HG03575 (cell line): Measurements from ENCODE around the gene RAB27B.
"Not testable (repeated sequence)": the region's sequence is repeated elsewhere in the genome, so short reads cannot be mapped to it uniquely, and the experiment has no call there.

Source experiments
- ATAC-seq: cut with Tn5 transposase; IDR thresholded peaks from one replicate; pipeline ENCODE4 v1.9.1; 2021; ENCODE audit not compliant: unreplicated experiment, insufficient number of reproducible peaks, low FRiP score; ENCODE audit errors: extremely low read depth

RAB27B gene

GRCh38 chr18:54828281-54828881 lies at the start of gene RAB27B:
RAB27B (plus strand) TSS chr18:54828477; CDS start chr18:54877586, 49,109 bp downstream.
- ATAC-seq, result no peak

GRCh38 chr18:54780285-54780861 lies 47.9 kb upstream of the RAB27B start:
- ATAC-seq, result no peak

GRCh38 chr18:54780970-54781369 lies 47.3 kb upstream of the RAB27B start:
- ATAC-seq, result no peak

- ATAC-seq, result no peak
Observed at GRCh38 chr18:54783139-54783538, 45.1 kb upstream of the RAB27B start.

GRCh38 chr18:54786206-54786605 lies 42.1 kb upstream of the RAB27B start:
- no peak for ATAC-seq

- no peak for ATAC-seq
Observed at GRCh38 chr18:54787121-54787520, 41.2 kb upstream of the RAB27B start.

- ATAC-seq, result no peak
Observed at GRCh38 chr18:54787616-54788015, 40.7 kb upstream of the RAB27B start.

GRCh38 chr18:54790109-54790508 lies 38.2 kb upstream of the RAB27B start:
- no peak for ATAC-seq

- no peak for ATAC-seq
Observed at GRCh38 chr18:54791657-54792056, 36.6 kb upstream of the RAB27B start.

GRCh38 chr18:54792079-54792478 lies 36.2 kb upstream of the RAB27B start:
- no peak for ATAC-seq

GRCh38 chr18:54794823-54795222 lies 33.5 kb upstream of the RAB27B start:
- no peak for ATAC-seq

GRCh38 chr18:54798186-54798585 lies 30.1 kb upstream of the RAB27B start:
- no peak for ATAC-seq

GRCh38 chr18:54801374-54801773 lies 26.9 kb upstream of the RAB27B start:
- no peak for ATAC-seq

GRCh38 chr18:54802178-54802577 lies 26.1 kb upstream of the RAB27B start:
- no peak for ATAC-seq

GRCh38 chr18:54802686-54803395 lies 25.4 kb upstream of the RAB27B start:
- ATAC-seq, result no peak

- no peak for ATAC-seq
Observed at GRCh38 chr18:54805571-54806334, 22.5 kb upstream of the RAB27B start.

GRCh38 chr18:54806526-54806925 lies 21.8 kb upstream of the RAB27B start:
- no peak for ATAC-seq

GRCh38 chr18:54807303-54807702 lies 21.0 kb upstream of the RAB27B start:
- ATAC-seq, result no peak

- not testable (repeated sequence) for ATAC-seq
Observed at GRCh38 chr18:54810662-54811061, 17.6 kb upstream of the RAB27B start.

GRCh38 chr18:54812885-54813284 lies 15.4 kb upstream of the RAB27B start:
- ATAC-seq, result no peak
